K562 (cell line): ENCODE results near the gene STON2. TPM values are rescaled to one million over a fixed set of nuclear protein-coding genes. Genes with fewer than 3 reads are reported as not detected.

Source experiments
- ATAC-seq: fragments of 200-7000 bp; cut with Tn5 transposase; 3 replicates; pipeline ENCODE4 v1.9.1; 2020; ENCODE audit warnings: moderate library complexity
- BruUV-seq: library from RNA; stranded (reverse); fragments of 400-500 nt; replicated peaks from 2 replicates; lab custom pipeline; 2021; lab: Mats Ljungman, UMichigan
- CTCF ChIA-PET: fragments of 300-600 bp; formaldehyde crosslinking; extraction: SDS; loops from one replicate; lab custom pipeline; 2021; ENCODE audit warnings: low intra/inter-chr PET ratio; lab: Yijun Ruan, JAX
- POLR2A ChIA-PET: fragments of 300-600, 350-650 bp; sonication (Branson Sonifier 250); formaldehyde crosslinking; extraction: SDS; loops from one replicate; lab custom pipeline; 2021; ENCODE audit warnings: antibody characterized with exemption, inconsistent platforms; lab: Yijun Ruan, JAX
- DNase-seq, 4 experiments: peaks; one replicate each; pipeline versions ENCODE4 v3.0.0 to v3.0.0-alpha.2; 2011 to 2018; ENCODE audit warnings: low spot score in 3 of 4, mixed read lengths in 3 of 4; ENCODE audit errors: extremely low read depth in 1 of 4
- FAIRE-seq: peaks from 2 replicates; lab custom pipeline; 2011; peaks lifted over from hg19 to GRCh38; lab: Jason Lieb, UNC
- H2AFZ ChIP-seq: 2 replicates; pipeline ENCODE4 v1.6.0; 2011; ENCODE audit warnings: low read depth, low read length, control low read depth, inconsistent platforms
- H3K27ac ChIP-seq: fragments of 200-600 bp; 3 replicates; pipeline ENCODE4 v1.8.0; 2011; ENCODE audit warnings: low read depth, mild to moderate bottlenecking, control low read depth, inconsistent platforms, low read length, moderate library complexity, mixed read lengths; ENCODE audit errors: extremely low read depth
- H3K27me3 ChIP-seq, 2 experiments: fragments of 300-600 bp in 1 of 2; 2 replicates in 1 of 2; 3 replicates in 1 of 2; pipeline versions ENCODE4 v1.6.0 to v1.8.0; 2011; ENCODE audit warnings: inconsistent platforms in 2 of 2, low read length in 2 of 2, mild to moderate bottlenecking in 1 of 2, mixed read lengths in 1 of 2, moderate library complexity in 1 of 2; ENCODE audit not compliant: control insufficient read depth in 2 of 2, insufficient read depth in 2 of 2
- H3K36me3 ChIP-seq: fragments of 300-600 bp; 3 replicates; pipeline ENCODE4 v1.8.0; 2011; ENCODE audit warnings: mild to moderate bottlenecking, low read length, inconsistent platforms; ENCODE audit not compliant: control insufficient read depth, insufficient read depth
- H3K4me1 ChIP-seq, 2 experiments: fragments of 200-600 bp in 1 of 2; replicated peaks in 1 of 2; 2 replicates in 1 of 2; 3 replicates in 1 of 2; pipeline versions ENCODE4 v1.5.1 to v1.8.0; 2011; ENCODE audit warnings: inconsistent platforms in 2 of 2, low read length in 2 of 2, mild to moderate bottlenecking in 1 of 2, mixed read lengths in 1 of 2, moderate library complexity in 1 of 2; ENCODE audit not compliant: control insufficient read depth in 2 of 2, insufficient read depth in 2 of 2
- H3K4me2 ChIP-seq: 2 replicates; pipeline ENCODE4 v1.6.1; 2011; ENCODE audit warnings: low read length, control low read depth, inconsistent platforms, mixed read lengths; ENCODE audit not compliant: insufficient read depth
- H3K4me3 ChIP-seq: fragments of 200-600 bp; sonication (generic), shearing (Covaris generic); 2 replicates; pipeline ENCODE4 v1.5.1; 2016; ENCODE audit warnings: control low read depth, inconsistent platforms
- H3K79me2 ChIP-seq: fragments of 200-600 bp; 3 replicates; pipeline ENCODE4 v1.8.0; 2011; ENCODE audit warnings: low read length, inconsistent platforms; ENCODE audit not compliant: control insufficient read depth, insufficient read depth
- H3K9ac ChIP-seq, 2 experiments: 2 replicates each; pipeline versions ENCODE4 v1.6.0 to v1.6.1; 2011; ENCODE audit warnings: low read depth in 2 of 2, low read length in 2 of 2, control low read depth in 1 of 2, inconsistent platforms in 1 of 2, mild to moderate bottlenecking in 1 of 2, mixed read lengths in 1 of 2; ENCODE audit not compliant: insufficient read depth in 1 of 2
- H3K9me1 ChIP-seq: one replicate; pipeline ENCODE4 v1.6.0; 2011; ENCODE audit warnings: inconsistent platforms, mild to moderate bottlenecking, low read length, moderate library complexity; ENCODE audit not compliant: control insufficient read depth, insufficient read depth
- H3K9me3 ChIP-seq: replicated peaks from 2 replicates; pipeline ENCODE4 v1.5.1; 2011; ENCODE audit warnings: low read depth, low read length, inconsistent platforms; ENCODE audit not compliant: control insufficient read depth, insufficient read depth
- H4K20me1 ChIP-seq: replicated peaks from 2 replicates; pipeline ENCODE4 v1.6.1; 2011; ENCODE audit warnings: low read length, inconsistent platforms, mixed read lengths; ENCODE audit not compliant: control insufficient read depth, insufficient read depth
- EWSR1 ChIP-seq: fragments of 450-650 bp; IDR thresholded peaks from 2 replicates; pipeline ENCODE4 v1.6.1; 2018; ENCODE audit warnings: borderline replicate concordance, mild to moderate bottlenecking, low read depth, moderate library complexity; ENCODE audit not compliant: partially characterized antibody
- WGBS: fragments of 100-300 bp; shearing (Covaris generic); methylation state at CpG from one replicate; pipeline ENCODE4 v1.1.6; 2016; ENCODE audit warnings: low coverage, mixed read lengths; ENCODE audit not compliant: insufficient coverage; ENCODE audit errors: missing lambda C conversion rate; 5-methylcytosine and 5-hydroxymethylcytosine counted together
- in situ Hi-C: fragments of 300-500 bp; cut with MboI; formaldehyde crosslinking; loops from 4 replicates; pipeline ENCODE4 v1.15.0; 2018; ENCODE audit warnings: inconsistent platforms, mixed read lengths
- intact Hi-C: fragments of 100-400 bp; cut with micrococcal nuclease; formaldehyde crosslinking; loops from 2 replicates; pipeline ENCODE4 v1.14.2; 2022
- polyA plus RNA-seq, 8 experiments: library from polyadenylated mRNA; depleted of rRNA in 4 of 8; stranded (reverse) in 5 of 8; unstranded in 3 of 8; fragments of >200 nt; fragmentation: Nextera tagmentation in 2 of 8; fragmentation: Illumina TruSeq in 1 of 8; extraction: Ambion mirVana in 2 of 8; extraction: Trizol in 1 of 8; gene quantifications; 2 replicates each; pipeline versions ENCODE4 v1.2.1 to v1.2.3, GENCODE V29; 2011 to 2014; ENCODE audit warnings: inconsistent platforms in 1 of 8, missing spikeins in 1 of 8
- total RNA-seq, 7 experiments: library from RNA; depleted of rRNA in 6 of 7; stranded (reverse); fragments of >200 nt in 6 of 7; fragmentation: Illumina TruSeq in 2 of 7; extraction: Trizol in 2 of 7; gene quantifications; 2 replicates each; pipeline versions ENCODE4 v1.2.1 to v1.2.3, GENCODE V29; 2011 to 2021; ENCODE audit warnings: low replicate concordance in 1 of 7
- TF ChIP-seq, protein P1 (sequence below), 2 experiments: fragments of 450-650 bp; conservative IDR thresholded peaks; 2 replicates each; pipeline ENCODE4 v1.6.1; 2017; ENCODE audit warnings: mild to moderate bottlenecking in 2 of 2, moderate library complexity in 2 of 2

STON2 gene
- total and polyA plus RNA-seq, 9 of the 15 experiments (the other 6 are each of a cell fraction or from before 2014, with no cell fraction given): 7.8 to 99.3 (median 53.5) TPM

GRCh38 chr14:81367563-81367962, 32.6 kb downstream of the STON2 start (continued):
- TF ChIP-seq, protein P1, sequence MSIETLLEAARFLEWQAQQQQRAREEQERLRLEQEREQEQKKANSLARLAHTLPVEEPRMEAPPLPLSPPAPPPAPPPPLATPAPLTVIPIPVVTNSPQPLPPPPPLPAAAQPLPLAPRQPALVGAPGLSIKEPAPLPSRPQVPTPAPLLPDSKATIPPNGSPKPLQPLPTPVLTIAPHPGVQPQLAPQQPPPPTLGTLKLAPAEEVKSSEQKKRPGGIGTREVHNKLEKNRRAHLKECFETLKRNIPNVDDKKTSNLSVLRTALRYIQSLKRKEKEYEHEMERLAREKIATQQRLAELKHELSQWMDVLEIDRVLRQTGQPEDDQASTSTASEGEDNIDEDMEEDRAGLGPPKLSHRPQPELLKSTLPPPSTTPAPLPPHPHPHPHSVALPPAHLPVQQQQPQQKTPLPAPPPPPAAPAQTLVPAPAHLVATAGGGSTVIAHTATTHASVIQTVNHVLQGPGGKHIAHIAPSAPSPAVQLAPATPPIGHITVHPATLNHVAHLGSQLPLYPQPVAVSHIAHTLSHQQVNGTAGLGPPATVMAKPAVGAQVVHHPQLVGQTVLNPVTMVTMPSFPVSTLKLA (conservative IDR thresholded peaks at IDR 0.05): no peak

GRCh38 chr14:81366884-81367283, 33.2 kb downstream of the STON2 start:
- in situ Hi-C loops: no loop called here
- peaks cover 65% of the 10 kb centered on the region; the same call in 2 of the 3 replicates for H3K36me3 ChIP-seq
- no peaks in the 10 kb centered on the region for H3K27me3 ChIP-seq
- H4K20me1 ChIP-seq: no peaks in the 10 kb centered on the region; the same call in 1 of the 2 replicates
- intact Hi-C loops: no loop called here
- H3K9me1 ChIP-seq: no peaks in the 10 kb centered on the region
- ATAC-seq (no peak), DNase-seq (no peak)
- BruUV-seq: no TSS peak
- H3K79me2 ChIP-seq: peaks cover 28% of the 10 kb centered on the region
- no peak overlapping the region for H3K27ac ChIP-seq
- H3K9ac ChIP-seq: no peak overlapping the region
- no peak overlapping the region for H3K4me2 ChIP-seq
- H3K9me3 ChIP-seq: no peaks in the 10 kb centered on the region
- ChIA-PET CTCF (no interaction called here), POLR2A (interaction anchor here (2.4 kb wide), 1 partner anchor 14 kb away, joined by 6 read pairs; no protein-coding TSS in a partner anchor)
- 100% methylated on average over 3 of the region's 7 CpGs for WGBS
- no peak overlapping the region for H3K4me3 ChIP-seq
- TF ChIP-seq EWSR1: no peak
- TF ChIP-seq, all 486 proteins: peak for 0
- no peak overlapping the region for H2AFZ ChIP-seq
- no peaks in the 10 kb centered on the region for H3K4me1 ChIP-seq
- no peak for FAIRE-seq
